H1 (cell line): ENCODE results near the gene LRRFIP1. TPM values are rescaled to one million over a fixed set of nuclear protein-coding genes. Genes with fewer than 3 reads are reported as not detected.

Source experiments
- E2F6 ChIP-seq: IDR thresholded peaks from 2 replicates; pipeline ENCODE4 v1.6.1; 2012; ENCODE audit warnings: inconsistent platforms
- GABPA ChIP-seq: IDR thresholded peaks from 2 replicates; pipeline ENCODE4 v1.6.1; 2011; ENCODE audit warnings: mild to moderate bottlenecking, low read length, moderate library complexity, borderline replicate concordance; ENCODE audit not compliant: insufficient read depth
- JUN ChIP-seq: IDR thresholded peaks from 2 replicates; pipeline ENCODE4 v1.6.1; 2011; ENCODE audit warnings: low read depth, mild to moderate bottlenecking, improper control_type of control experiment, low read length
- MAFK ChIP-seq: IDR thresholded peaks from 2 replicates; pipeline ENCODE4 v1.6.1; 2012; ENCODE audit warnings: low read depth, mild to moderate bottlenecking, improper control_type of control experiment, low read length
- MAX ChIP-seq: IDR thresholded peaks from 2 replicates; pipeline ENCODE4 v1.6.1; 2012; ENCODE audit warnings: inconsistent platforms
- NANOG ChIP-seq: IDR thresholded peaks from 2 replicates; pipeline ENCODE4 v1.6.1; 2011; ENCODE audit warnings: low read length, low read depth, mild to moderate bottlenecking, inconsistent platforms; ENCODE audit not compliant: insufficient read depth, poor library complexity, severe bottlenecking
- POLR2A ChIP-seq, 2 experiments: IDR thresholded peaks; 1 replicate in 1 of 2; 2 replicates in 1 of 2; pipeline ENCODE4 v1.6.1; 2011; ENCODE audit warnings: low read depth in 2 of 2, low read length in 2 of 2, mild to moderate bottlenecking in 2 of 2; ENCODE audit errors: control extremely low read depth in 1 of 2
- RFX5 ChIP-seq: IDR thresholded peaks from 2 replicates; pipeline ENCODE4 v1.6.1; 2011; ENCODE audit warnings: low read depth, low read length, improper control_type of control experiment, borderline replicate concordance
- SP1 ChIP-seq: IDR thresholded peaks from 2 replicates; pipeline ENCODE4 v1.6.1; 2011; ENCODE audit warnings: low read depth, low read length
- TAF7 ChIP-seq: optimal IDR thresholded peaks from 2 replicates; pipeline ENCODE3; 2011; ENCODE audit warnings: low read depth, mild to moderate bottlenecking, inconsistent platforms, low read length, moderate library complexity, borderline replicate concordance
- YY1 ChIP-seq: IDR thresholded peaks from 2 replicates; pipeline ENCODE4 v1.6.1; 2011; ENCODE audit warnings: low read depth, mild to moderate bottlenecking, low read length
- polyA plus RNA-seq, 7 experiments: library from polyadenylated mRNA; depleted of rRNA in 3 of 7; stranded (reverse) in 5 of 7; unstranded in 2 of 7; fragments of >200 nt in 5 of 7; fragments of 200-250 nt in 2 of 7; gene quantifications; 1 replicate in 5 of 7; 2 replicates in 1 of 7; 4 replicates in 1 of 7; pipeline versions ENCODE4 v1.2.1 to v1.2.3, GENCODE V29; 2011 to 2013; ENCODE audit warnings: missing spikeins in 2 of 7, mixed read lengths in 2 of 7
- total RNA-seq: library from RNA; stranded (reverse); fragmentation: NEBNext Ultra II Directional; extraction: Animal tissue kit (Norgen Biotek cat#: 25700); gene quantifications from 2 replicates; pipeline ENCODE4 v1.2.1, GENCODE V29; 2021

Gene LRRFIP1
- total and polyA plus RNA-seq, 2 of the 8 experiments (the other 6 are each of a cell fraction or from before 2014, with no cell fraction given), result 12.1 to 75.8 TPM

GRCh38 chr2:237590272-237591140 is 36.9 kb upstream of the LRRFIP1 start, which contains the start of gene RAB17 (continued):
- TF ChIP-seq GABPA (no peak), JUN (no peak), MAX (peak; percentile 51; the same call in 1 of the 2 replicates), NANOG (no peak), MAFK (no peak), E2F6 (peak; percentile 67; the same call in 1 of the 2 replicates), TAF7 (peak; percentile 68), SP1 (peak; percentile 57; the same call in 1 of the 2 replicates), YY1 (no peak), POLR2A (IDR thresholded peaks at IDR 0.05; ENCODE audit: control extremely low read depth in 1 of 2, low read depth in 2 of 2, low read length in 2 of 2) (peak in 1 of 2 experiments; percentile 45; a peak in 1 of 3 replicates), RFX5 (no peak)
